SK-N-SH (cell line): ENCODE data around the gene CDKL2. TPM values are rescaled to one million over a fixed set of nuclear protein-coding genes. Genes with fewer than 3 reads are reported as not detected.

ENCODE experiments used
- CTCF ChIA-PET: fragments of 300-600, 350-600 bp; formaldehyde crosslinking; extraction: SDS; loops from one replicate; lab custom pipeline; 2021; lab: Yijun Ruan, JAX
- POLR2A ChIA-PET: fragments of 350-600 bp; sonication (Branson Sonifier 250); formaldehyde crosslinking; extraction: SDS; loops from one replicate; lab custom pipeline; 2020; ENCODE audit warnings: antibody characterized with exemption, inconsistent platforms; lab: Yijun Ruan, JAX
- DNase-seq: peaks from one replicate; pipeline ENCODE4 v3.0.0; 2012
- H2AFZ ChIP-seq: fragments of 200-600 bp; sonication (generic); 2 replicates; pipeline ENCODE4 v1.8.1; 2016; ENCODE audit warnings: antibody characterized with exemption, mild to moderate bottlenecking, low read depth
- H3F3A ChIP-seq: fragments of 200-600 bp; sonication (generic); replicated peaks from 2 replicates; pipeline ENCODE3; 2016; ENCODE audit warnings: antibody characterized with exemption, mild to moderate bottlenecking; ENCODE audit not compliant: insufficient read depth
- H3K27ac ChIP-seq, 2 experiments: fragments of 200-500 bp in 1 of 2; fragments of 200-600 bp in 1 of 2; sonication (Bioruptor generic) in 1 of 2; sonication (generic), shearing (Covaris generic) in 1 of 2; 2 replicates each; pipeline versions ENCODE4 v1.5.1 to v1.6.1; 2014 to 2016; ENCODE audit warnings: low read depth in 2 of 2, inconsistent platforms in 1 of 2, low read length in 1 of 2, mild to moderate bottlenecking in 1 of 2, mixed read lengths in 1 of 2
- H3K27me3 ChIP-seq: fragments of 200-600 bp; sonication (generic), shearing (Covaris generic); 2 replicates; pipeline ENCODE4 v1.6.1; 2016; ENCODE audit warnings: mixed run types; ENCODE audit not compliant: insufficient read depth
- H3K36me3 ChIP-seq, 2 experiments: fragments of 200-500 bp in 1 of 2; fragments of 200-600 bp in 1 of 2; sonication (Bioruptor generic) in 1 of 2; sonication (generic) in 1 of 2; replicated peaks in 1 of 2; 2 replicates each; pipeline versions ENCODE3 to v1.5.1; 2014 to 2016; ENCODE audit warnings: low read length in 1 of 2, mild to moderate bottlenecking in 1 of 2; ENCODE audit not compliant: insufficient read depth in 2 of 2, control insufficient read depth in 1 of 2
- H3K4me1 ChIP-seq, 2 experiments: fragments of 200-500 bp in 1 of 2; fragments of 200-600 bp in 1 of 2; sonication (Bioruptor generic) in 1 of 2; sonication (generic), shearing (Covaris generic) in 1 of 2; 2 replicates each; pipeline versions ENCODE4 v1.5.1 to v1.6.1; 2014 to 2016; ENCODE audit warnings: low read depth in 1 of 2, low read length in 1 of 2, mixed run types in 1 of 2; ENCODE audit not compliant: insufficient read depth in 2 of 2, control insufficient read depth in 1 of 2
- H3K4me2 ChIP-seq: fragments of 200-600 bp; sonication (generic), shearing (Covaris generic); 2 replicates; pipeline ENCODE4 v1.6.1; 2017; ENCODE audit warnings: mixed run types
- H3K4me3 ChIP-seq, 2 experiments: fragments of 200-500 bp in 1 of 2; fragments of 200-600 bp in 1 of 2; sonication (Bioruptor generic) in 1 of 2; sonication (generic), shearing (Covaris generic) in 1 of 2; 2 replicates each; pipeline versions ENCODE4 v1.5.1 to v1.8.1; 2014 to 2016; ENCODE audit warnings: low read depth in 2 of 2, inconsistent platforms in 1 of 2, low read length in 1 of 2, mild to moderate bottlenecking in 1 of 2, mixed read lengths in 1 of 2, moderate library complexity in 1 of 2
- H3K79me2 ChIP-seq: fragments of 200-600 bp; sonication (generic); 2 replicates; pipeline ENCODE4 v1.8.1; 2017; ENCODE audit warnings: mild to moderate bottlenecking; ENCODE audit not compliant: insufficient read depth
- H3K9ac ChIP-seq: fragments of 200-600 bp; sonication (generic); 2 replicates; pipeline ENCODE4 v1.6.1; 2017; ENCODE audit warnings: mixed run types
- H3K9me2 ChIP-seq: fragments of 200-600 bp; sonication (generic); 2 replicates; pipeline ENCODE4 v1.6.1; 2017; ENCODE audit warnings: mixed run types
- H3K9me3 ChIP-seq: fragments of 200-600 bp; sonication (generic); 2 replicates; pipeline ENCODE4 v1.6.1; 2017; ENCODE audit warnings: mixed run types, mild to moderate bottlenecking, moderate library complexity
- H4K20me1 ChIP-seq: fragments of 200-600 bp; sonication (generic); 2 replicates; pipeline ENCODE4 v1.6.1; 2017; ENCODE audit warnings: mild to moderate bottlenecking, mixed run types; ENCODE audit not compliant: insufficient read depth
- ELF1 ChIP-seq: IDR thresholded peaks from 2 replicates; pipeline ENCODE4 v1.4.0; 2012
- EP300 ChIP-seq, 2 experiments: IDR thresholded peaks; 2 replicates each; pipeline versions ENCODE4 v1.4.0 to v1.6.1; 2012; ENCODE audit warnings: borderline replicate concordance in 1 of 2, low read depth in 1 of 2, low read length in 1 of 2
- FOSL2 ChIP-seq: IDR thresholded peaks from 2 replicates; pipeline ENCODE4 v1.4.0; 2012; ENCODE audit warnings: low read depth, mild to moderate bottlenecking, moderate library complexity, borderline replicate concordance
- FOXJ3 ChIP-seq: sonication (generic); formaldehyde crosslinking; IDR thresholded peaks from 2 replicates; pipeline ENCODE4 v1.5.1; 2020; ENCODE audit warnings: mild to moderate bottlenecking, missing genetic modification reagents
- FOXM1 ChIP-seq: IDR thresholded peaks from 2 replicates; pipeline ENCODE4 v1.4.0; 2012; ENCODE audit warnings: low read depth, mild to moderate bottlenecking
- GABPA ChIP-seq: IDR thresholded peaks from 2 replicates; pipeline ENCODE4 v1.4.0; 2012; ENCODE audit warnings: low read depth, mild to moderate bottlenecking
- MAX ChIP-seq: IDR thresholded peaks from 2 replicates; pipeline ENCODE4 v1.4.0; 2012; ENCODE audit warnings: low read depth
- MEF2A ChIP-seq: IDR thresholded peaks from 2 replicates; pipeline ENCODE4 v1.4.0; 2012; ENCODE audit warnings: low read depth, borderline replicate concordance
- PBX3 ChIP-seq: IDR thresholded peaks from 2 replicates; pipeline ENCODE4; 2012
- POLR2AphosphoS5 ChIP-seq: IDR thresholded peaks from 2 replicates; pipeline ENCODE4 v1.6.1; 2012; ENCODE audit warnings: low read depth, low read length
- RAD21 ChIP-seq: IDR thresholded peaks from 2 replicates; pipeline ENCODE4 v1.6.1; 2012; ENCODE audit warnings: mild to moderate bottlenecking, low read length
- RCOR1 ChIP-seq: fragments of 150-350 bp; IDR thresholded peaks from 2 replicates; pipeline ENCODE4 v1.6.1; 2017; ENCODE audit warnings: antibody characterized with exemption, low read length
- RXRA ChIP-seq: IDR thresholded peaks from 2 replicates; pipeline ENCODE4 v1.4.0; 2012; ENCODE audit warnings: low read depth, mild to moderate bottlenecking, borderline replicate concordance
- SIN3A ChIP-seq: IDR thresholded peaks from 2 replicates; pipeline ENCODE4 v1.6.1; 2012; ENCODE audit warnings: low read depth, mild to moderate bottlenecking, low read length, moderate library complexity, borderline replicate concordance
- SMC3 ChIP-seq: IDR thresholded peaks from 2 replicates; pipeline ENCODE4 v1.6.1; 2012; ENCODE audit warnings: low read depth, low read length, improper control_type of control experiment
- TAF1 ChIP-seq: IDR thresholded peaks from 2 replicates; pipeline ENCODE4 v1.6.1; 2012; ENCODE audit warnings: low read depth, mild to moderate bottlenecking, low read length, moderate library complexity, borderline replicate concordance
- TCF12 ChIP-seq: IDR thresholded peaks from 2 replicates; pipeline ENCODE4 v1.4.0; 2012
- YY1 ChIP-seq: IDR thresholded peaks from 2 replicates; pipeline ENCODE4 v1.4.0; 2012; ENCODE audit warnings: low read depth, mild to moderate bottlenecking
- polyA plus RNA-seq, 3 experiments: library from polyadenylated mRNA; depleted of rRNA; stranded (reverse); fragments of >200 nt; gene quantifications; 2 replicates each; pipeline ENCODE4 v1.2.3, GENCODE V29; 2012
- TF ChIP-seq, protein P1 (sequence below): fragments of 200-600 bp; sonication (generic); IDR thresholded peaks from 2 replicates; pipeline ENCODE4 v1.6.1; 2017; ENCODE audit warnings: antibody characterized with exemption, mild to moderate bottlenecking, moderate library complexity
- TF ChIP-seq, protein P2 (sequence below): IDR thresholded peaks from 2 replicates; pipeline ENCODE4 v1.6.1; 2012; ENCODE audit warnings: mild to moderate bottlenecking, low read depth, low read length, moderate library complexity
- TF ChIP-seq, protein P3 (sequence below): fragments of 150-350 bp; IDR thresholded peaks from 2 replicates; pipeline ENCODE4 v1.6.1; 2017; ENCODE audit warnings: antibody characterized with exemption, low read length, low read depth, borderline replicate concordance

CDKL2 gene
- polyA plus RNA-seq, 1 of the 3 experiments (the other 2 are of a cell fraction), result 0.41 TPM

DNA sequence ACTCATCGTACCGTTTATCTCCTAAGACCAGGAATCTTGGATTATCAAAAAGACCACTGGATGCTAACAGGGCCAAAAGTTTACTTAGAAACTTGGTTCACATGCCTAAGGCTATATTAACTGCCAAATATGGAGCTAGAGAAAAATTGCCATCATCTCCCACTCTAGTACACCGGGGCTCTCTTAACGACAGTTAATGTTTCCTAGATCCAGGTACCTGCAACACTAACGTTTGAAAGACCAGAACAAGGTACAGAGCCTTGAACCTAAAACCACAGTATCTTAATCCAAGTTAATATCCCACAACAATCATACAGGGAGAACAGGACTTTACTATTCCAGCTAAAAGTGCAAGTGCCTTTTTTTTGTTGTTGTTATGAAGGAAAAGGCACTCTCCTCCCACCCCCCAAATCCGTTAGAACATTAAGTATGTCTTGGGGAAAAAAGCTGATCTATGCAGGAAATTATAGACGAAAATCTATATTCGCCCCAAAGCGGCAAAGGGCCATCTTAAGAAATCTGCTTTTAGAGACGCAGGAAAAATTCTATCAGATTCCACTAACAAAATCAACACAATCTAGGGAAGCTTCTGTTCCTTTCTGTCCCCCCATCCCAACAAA is 41.6 kb upstream of the CDKL2 start (continued):
- TF ChIP-seq PBX3 (no peak), RAD21 (no peak)
- TF ChIP-seq, protein P1, sequence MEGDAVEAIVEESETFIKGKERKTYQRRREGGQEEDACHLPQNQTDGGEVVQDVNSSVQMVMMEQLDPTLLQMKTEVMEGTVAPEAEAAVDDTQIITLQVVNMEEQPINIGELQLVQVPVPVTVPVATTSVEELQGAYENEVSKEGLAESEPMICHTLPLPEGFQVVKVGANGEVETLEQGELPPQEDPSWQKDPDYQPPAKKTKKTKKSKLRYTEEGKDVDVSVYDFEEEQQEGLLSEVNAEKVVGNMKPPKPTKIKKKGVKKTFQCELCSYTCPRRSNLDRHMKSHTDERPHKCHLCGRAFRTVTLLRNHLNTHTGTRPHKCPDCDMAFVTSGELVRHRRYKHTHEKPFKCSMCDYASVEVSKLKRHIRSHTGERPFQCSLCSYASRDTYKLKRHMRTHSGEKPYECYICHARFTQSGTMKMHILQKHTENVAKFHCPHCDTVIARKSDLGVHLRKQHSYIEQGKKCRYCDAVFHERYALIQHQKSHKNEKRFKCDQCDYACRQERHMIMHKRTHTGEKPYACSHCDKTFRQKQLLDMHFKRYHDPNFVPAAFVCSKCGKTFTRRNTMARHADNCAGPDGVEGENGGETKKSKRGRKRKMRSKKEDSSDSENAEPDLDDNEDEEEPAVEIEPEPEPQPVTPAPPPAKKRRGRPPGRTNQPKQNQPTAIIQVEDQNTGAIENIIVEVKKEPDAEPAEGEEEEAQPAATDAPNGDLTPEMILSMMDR, result no peak

DNA sequence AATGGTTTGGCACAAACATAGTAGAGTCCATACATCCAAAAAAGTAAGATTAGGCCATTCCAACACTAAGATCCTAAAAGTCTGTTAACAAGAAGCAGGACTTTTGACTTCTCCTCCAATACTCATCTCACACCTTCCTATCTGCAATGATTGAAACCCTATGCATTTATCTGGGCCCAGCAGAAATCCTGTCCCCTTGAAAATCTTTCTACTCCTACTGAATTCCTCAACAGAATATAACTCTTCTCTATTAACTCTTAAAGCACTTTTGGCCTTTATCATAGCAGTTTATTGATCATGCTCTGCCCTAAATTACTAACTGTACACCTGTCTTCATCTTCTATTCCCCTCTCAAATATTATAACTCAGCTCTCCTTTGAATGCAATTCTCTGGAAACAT is 38.3 kb upstream of the CDKL2 start:
- H3K27ac ChIP-seq, result no peak overlapping the region
- no peaks in the 10 kb centered on the region for H3K27me3 ChIP-seq
- H3K4me3 ChIP-seq, result no peak overlapping the region
- peaks cover 7% of the 10 kb centered on the region for H3F3A ChIP-seq
- TF ChIP-seq GABPA (no peak), FOXM1 (no peak), FOSL2 (no peak), MAX (no peak), EP300 (IDR thresholded peaks at IDR 0.05; ENCODE audit: borderline replicate concordance in 1 of 2, low read depth in 1 of 2, low read length in 1 of 2) (no peak), SIN3A (no peak), MEF2A (no peak), POLR2AphosphoS5 (no peak), TCF12 (no peak), RCOR1 (no peak), TAF1 (no peak), ELF1 (no peak), YY1 (no peak), RAD21 (no peak), RXRA (no peak), SMC3 (no peak), FOXJ3 (CRISPR knock-in tag) (no peak)
- TF ChIP-seq, protein P2, sequence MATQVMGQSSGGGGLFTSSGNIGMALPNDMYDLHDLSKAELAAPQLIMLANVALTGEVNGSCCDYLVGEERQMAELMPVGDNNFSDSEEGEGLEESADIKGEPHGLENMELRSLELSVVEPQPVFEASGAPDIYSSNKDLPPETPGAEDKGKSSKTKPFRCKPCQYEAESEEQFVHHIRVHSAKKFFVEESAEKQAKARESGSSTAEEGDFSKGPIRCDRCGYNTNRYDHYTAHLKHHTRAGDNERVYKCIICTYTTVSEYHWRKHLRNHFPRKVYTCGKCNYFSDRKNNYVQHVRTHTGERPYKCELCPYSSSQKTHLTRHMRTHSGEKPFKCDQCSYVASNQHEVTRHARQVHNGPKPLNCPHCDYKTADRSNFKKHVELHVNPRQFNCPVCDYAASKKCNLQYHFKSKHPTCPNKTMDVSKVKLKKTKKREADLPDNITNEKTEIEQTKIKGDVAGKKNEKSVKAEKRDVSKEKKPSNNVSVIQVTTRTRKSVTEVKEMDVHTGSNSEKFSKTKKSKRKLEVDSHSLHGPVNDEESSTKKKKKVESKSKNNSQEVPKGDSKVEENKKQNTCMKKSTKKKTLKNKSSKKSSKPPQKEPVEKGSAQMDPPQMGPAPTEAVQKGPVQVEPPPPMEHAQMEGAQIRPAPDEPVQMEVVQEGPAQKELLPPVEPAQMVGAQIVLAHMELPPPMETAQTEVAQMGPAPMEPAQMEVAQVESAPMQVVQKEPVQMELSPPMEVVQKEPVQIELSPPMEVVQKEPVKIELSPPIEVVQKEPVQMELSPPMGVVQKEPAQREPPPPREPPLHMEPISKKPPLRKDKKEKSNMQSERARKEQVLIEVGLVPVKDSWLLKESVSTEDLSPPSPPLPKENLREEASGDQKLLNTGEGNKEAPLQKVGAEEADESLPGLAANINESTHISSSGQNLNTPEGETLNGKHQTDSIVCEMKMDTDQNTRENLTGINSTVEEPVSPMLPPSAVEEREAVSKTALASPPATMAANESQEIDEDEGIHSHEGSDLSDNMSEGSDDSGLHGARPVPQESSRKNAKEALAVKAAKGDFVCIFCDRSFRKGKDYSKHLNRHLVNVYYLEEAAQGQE, result no peak
- TF ChIP-seq, protein P1, result no peak
- TF ChIP-seq, protein P3, sequence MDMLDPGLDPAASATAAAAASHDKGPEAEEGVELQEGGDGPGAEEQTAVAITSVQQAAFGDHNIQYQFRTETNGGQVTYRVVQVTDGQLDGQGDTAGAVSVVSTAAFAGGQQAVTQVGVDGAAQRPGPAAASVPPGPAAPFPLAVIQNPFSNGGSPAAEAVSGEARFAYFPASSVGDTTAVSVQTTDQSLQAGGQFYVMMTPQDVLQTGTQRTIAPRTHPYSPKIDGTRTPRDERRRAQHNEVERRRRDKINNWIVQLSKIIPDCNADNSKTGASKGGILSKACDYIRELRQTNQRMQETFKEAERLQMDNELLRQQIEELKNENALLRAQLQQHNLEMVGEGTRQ, result no peak
- H3K9me3 ChIP-seq, result no peaks in the 10 kb centered on the region
- ChIA-PET CTCF (interaction anchor here (0.8 to 6.3 kb wide), 2 partner anchors 9 to 55 kb away, joined by 3 to 45 read pairs; partner anchors contain the start of gene USO1), POLR2A (no interaction called here)
- peaks cover 0 to 5% of the 10 kb centered on the region in 2 experiments; a peak in 2 of 4 replicates for H3K4me1 ChIP-seq
- H4K20me1 ChIP-seq, result peaks cover 83% of the 10 kb centered on the region
- H3K9me2 ChIP-seq, result no peaks in the 10 kb centered on the region
- no peak for DNase-seq
- no peak overlapping the region for H3K9ac ChIP-seq
- no peak overlapping the region for H3K4me2 ChIP-seq
- no peaks in the 10 kb centered on the region for H3K36me3 ChIP-seq
- no peak overlapping the region for H2AFZ ChIP-seq
- H3K79me2 ChIP-seq, result peaks cover 95% of the 10 kb centered on the region
